Stimulated activated CD4-positive, alpha-beta T cell treated with anti-CD3 and anti-CD28 coated beads, Interleukin-2, amount 100 ng/mL, for 48 hours (primary cell): ENCODE measurements around the gene SHFL.

ENCODE experiments used
- DNase-seq, 2 donors: peaks; one replicate each; pipeline ENCODE4 v3.0.0-alpha.2; 2020

SHFL gene

GRCh38 chr19:10135551-10136334, 49.6 kb downstream of the SHFL start:
- DNase-seq = no peak

- DNase-seq = no peak
Measured at GRCh38 chr19:10136936-10137335, 50.8 kb downstream of the SHFL start.

- no peak for DNase-seq
Measured at GRCh38 chr19:10137751-10138682, 51.9 kb downstream of the SHFL start.

GRCh38 chr19:10138879-10139795, 53.0 kb downstream of the SHFL start:
- DNase-seq = no peak

GRCh38 chr19:10139952-10140351, 53.8 kb downstream of the SHFL start:
- no peak for DNase-seq

- no peak for DNase-seq
Measured at GRCh38 chr19:10141479-10141878, 55.4 kb downstream of the SHFL start.

GRCh38 chr19:10141973-10142372, 55.9 kb downstream of the SHFL start:
- no peak for DNase-seq
